DND-41 (cell line): ENCODE data around the gene HTT-AS.

Source experiments
- ATAC-seq: fragments of 200-7000 bp; cut with Tn5 transposase; 3 replicates; pipeline ENCODE4 v1.9.1; 2021; ENCODE audit warnings: low read depth; ENCODE audit not compliant: insufficient read depth
- DNase-seq: peaks from one replicate; pipeline ENCODE4 v3.0.0-alpha.2; 2020
- H2AFZ ChIP-seq: 2 replicates; pipeline ENCODE4 v1.6.0; 2012; ENCODE audit warnings: low read depth, low read length
- H3K27ac ChIP-seq: 2 replicates; pipeline ENCODE4 v1.5.1; 2012; ENCODE audit warnings: low read length, inconsistent platforms
- H3K27me3 ChIP-seq: fragments of 200-600 bp; sonication (generic); 2 replicates; pipeline ENCODE4 v1.6.0; 2012; ENCODE audit warnings: low read length, mild to moderate bottlenecking, inconsistent platforms; ENCODE audit not compliant: insufficient read depth, poor library complexity
- H3K36me3 ChIP-seq: 2 replicates; pipeline ENCODE4 v1.5.1; 2012; ENCODE audit warnings: low read length, inconsistent platforms; ENCODE audit not compliant: insufficient read depth
- H3K4me1 ChIP-seq: 2 replicates; pipeline ENCODE4 v1.5.1; 2012; ENCODE audit warnings: mild to moderate bottlenecking, low read length; ENCODE audit not compliant: insufficient read depth
- H3K4me2 ChIP-seq: 2 replicates; pipeline ENCODE4 v1.6.0; 2012; ENCODE audit warnings: mild to moderate bottlenecking, moderate library complexity, low read length, inconsistent platforms; ENCODE audit not compliant: insufficient read depth
- H3K4me3 ChIP-seq, 2 experiments: fragments of 200-600 bp in 1 of 2; shearing (Covaris generic) in 1 of 2; 2 replicates each; pipeline ENCODE4 v1.5.1; 2012 to 2016; ENCODE audit warnings: inconsistent platforms in 2 of 2, low read length in 2 of 2, mild to moderate bottlenecking in 2 of 2, low read depth in 1 of 2, moderate library complexity in 1 of 2
- H3K79me2 ChIP-seq: 2 replicates; pipeline ENCODE4 v1.6.0; 2012; ENCODE audit warnings: low read length, inconsistent platforms; ENCODE audit not compliant: insufficient read depth
- H3K9ac ChIP-seq: 2 replicates; pipeline ENCODE4 v1.6.0; 2012; ENCODE audit warnings: low read depth, mild to moderate bottlenecking, inconsistent platforms, low read length, moderate library complexity
- H3K9me3 ChIP-seq: 2 replicates; pipeline ENCODE4 v1.5.1; 2012; ENCODE audit warnings: low read length, moderate library complexity, mild to moderate bottlenecking, inconsistent platforms; ENCODE audit not compliant: insufficient read depth, severe bottlenecking
- H4K20me1 ChIP-seq: 2 replicates; pipeline ENCODE4 v1.6.0; 2012; ENCODE audit warnings: low read length; ENCODE audit not compliant: insufficient read depth
- EZH2 ChIP-seq: IDR thresholded peaks from 3 replicates; pipeline ENCODE4 v1.6.1; 2012; ENCODE audit warnings: borderline replicate concordance, low read depth, mild to moderate bottlenecking, moderate library complexity, low read length, inconsistent platforms; ENCODE audit not compliant: severe bottlenecking
- TF ChIP-seq, protein P1 (sequence below): IDR thresholded peaks from 2 replicates; pipeline ENCODE4 v1.5.1; 2012; ENCODE audit warnings: borderline replicate concordance, low read length, moderate library complexity, mild to moderate bottlenecking; ENCODE audit not compliant: poor library complexity, severe bottlenecking; ENCODE audit errors: extremely low read depth

HTT-AS gene

DNA sequence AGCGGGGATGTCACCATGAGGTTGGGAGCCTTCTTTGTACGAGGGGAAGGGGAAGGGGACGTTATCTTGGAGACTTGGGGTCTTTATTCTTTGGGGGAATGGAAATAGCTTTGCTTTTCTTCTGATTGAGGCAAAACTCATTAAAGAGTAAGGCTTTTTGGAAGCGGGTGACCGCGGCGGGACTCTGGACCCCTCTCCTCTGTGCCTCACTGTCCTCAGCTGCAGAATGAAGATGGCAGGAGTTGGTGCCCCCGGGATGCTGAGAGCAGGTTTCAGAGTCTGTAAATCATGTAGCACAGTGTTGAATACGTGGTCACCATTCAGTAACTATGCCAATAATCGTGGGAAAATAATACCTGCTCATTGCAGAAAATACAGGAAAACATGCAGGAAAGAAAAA is 32.1 kb downstream of the HTT-AS start:
- Histone ChIP-seq H3K4me2 (no peak overlapping the region), H3K9me3 (no peaks in the 10 kb centered on the region), H2AFZ (no peak overlapping the region), H3K4me1 (no peaks in the 10 kb centered on the region; the same call in 1 of the 2 replicates), H3K4me3 (no peak overlapping the region), H3K27ac (no peak overlapping the region), H4K20me1 (no peaks in the 10 kb centered on the region), H3K36me3 (no peaks in the 10 kb centered on the region), H3K27me3 (peaks cover 28% of the 10 kb centered on the region), H3K79me2 (no peaks in the 10 kb centered on the region), H3K9ac (no peak overlapping the region)
- DNase-seq (no peak), ATAC-seq (no peak)
- TF ChIP-seq, protein P1, sequence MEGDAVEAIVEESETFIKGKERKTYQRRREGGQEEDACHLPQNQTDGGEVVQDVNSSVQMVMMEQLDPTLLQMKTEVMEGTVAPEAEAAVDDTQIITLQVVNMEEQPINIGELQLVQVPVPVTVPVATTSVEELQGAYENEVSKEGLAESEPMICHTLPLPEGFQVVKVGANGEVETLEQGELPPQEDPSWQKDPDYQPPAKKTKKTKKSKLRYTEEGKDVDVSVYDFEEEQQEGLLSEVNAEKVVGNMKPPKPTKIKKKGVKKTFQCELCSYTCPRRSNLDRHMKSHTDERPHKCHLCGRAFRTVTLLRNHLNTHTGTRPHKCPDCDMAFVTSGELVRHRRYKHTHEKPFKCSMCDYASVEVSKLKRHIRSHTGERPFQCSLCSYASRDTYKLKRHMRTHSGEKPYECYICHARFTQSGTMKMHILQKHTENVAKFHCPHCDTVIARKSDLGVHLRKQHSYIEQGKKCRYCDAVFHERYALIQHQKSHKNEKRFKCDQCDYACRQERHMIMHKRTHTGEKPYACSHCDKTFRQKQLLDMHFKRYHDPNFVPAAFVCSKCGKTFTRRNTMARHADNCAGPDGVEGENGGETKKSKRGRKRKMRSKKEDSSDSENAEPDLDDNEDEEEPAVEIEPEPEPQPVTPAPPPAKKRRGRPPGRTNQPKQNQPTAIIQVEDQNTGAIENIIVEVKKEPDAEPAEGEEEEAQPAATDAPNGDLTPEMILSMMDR, result no peak
- no peak for TF ChIP-seq EZH2

DNA sequence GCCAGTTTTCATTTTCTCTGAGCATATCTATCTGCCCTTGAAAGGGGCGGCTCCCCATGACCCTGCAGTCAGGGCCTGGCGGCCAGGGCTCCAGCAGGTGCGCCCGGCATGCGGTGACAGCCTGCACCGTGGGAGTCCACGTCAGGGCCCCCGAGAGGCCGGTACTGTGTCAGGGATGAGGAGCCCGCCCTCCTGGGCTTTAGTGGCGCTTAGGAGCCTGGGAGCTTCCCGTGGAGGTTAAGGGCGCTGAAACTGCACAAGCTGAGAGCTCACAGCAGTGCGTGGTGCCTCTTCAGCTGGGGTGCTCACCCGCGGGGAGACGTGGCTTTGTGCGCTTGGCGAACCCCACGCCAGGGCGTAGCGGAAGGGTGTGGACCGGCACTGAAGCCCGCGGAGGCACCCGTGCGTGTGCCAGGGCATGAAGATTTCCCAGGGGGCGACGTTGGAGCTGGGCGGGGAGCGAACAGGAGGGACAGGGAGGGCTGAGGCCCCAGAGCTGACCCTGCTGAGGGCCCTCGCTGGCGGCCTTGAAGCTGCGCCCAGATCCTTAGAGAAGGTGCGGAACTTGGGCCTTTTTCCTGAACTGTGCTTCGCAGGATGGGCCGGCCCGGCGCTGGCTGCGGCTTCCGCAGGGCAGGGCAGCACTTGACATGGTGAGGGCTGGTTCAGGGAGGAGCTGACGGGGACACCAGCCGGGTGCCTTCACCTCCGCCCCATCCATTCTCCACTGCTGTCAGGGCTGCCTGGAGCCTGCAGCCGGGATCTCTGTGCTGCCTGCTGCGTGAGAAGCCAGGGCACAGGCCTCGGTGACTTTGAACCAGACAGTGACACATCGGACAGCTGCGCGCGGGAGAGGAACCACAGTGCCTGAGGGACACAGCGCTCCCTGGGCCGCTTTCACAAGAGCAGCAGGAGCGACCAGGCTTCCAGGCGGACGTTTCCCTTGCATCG is 32.9 kb downstream of the HTT-AS start:
- Histone ChIP-seq H3K27me3 (peaks cover 28% of the 10 kb centered on the region), H3K79me2 (no peaks in the 10 kb centered on the region), H3K4me2 (no peak overlapping the region), H3K9me3 (no peaks in the 10 kb centered on the region), H2AFZ (no peak overlapping the region), H4K20me1 (no peaks in the 10 kb centered on the region), H3K4me1 (no peaks in the 10 kb centered on the region; the same call in 1 of the 2 replicates), H3K36me3 (no peaks in the 10 kb centered on the region), H3K27ac (no peak overlapping the region), H3K4me3 (no peak overlapping the region), H3K9ac (no peak overlapping the region)
- ATAC-seq, result no peak; the same call in 2 of the 3 replicates
- TF ChIP-seq, protein P1, result no peak
- TF ChIP-seq EZH2, result peak; percentile 62
- DNase-seq, result no peak

DNA sequence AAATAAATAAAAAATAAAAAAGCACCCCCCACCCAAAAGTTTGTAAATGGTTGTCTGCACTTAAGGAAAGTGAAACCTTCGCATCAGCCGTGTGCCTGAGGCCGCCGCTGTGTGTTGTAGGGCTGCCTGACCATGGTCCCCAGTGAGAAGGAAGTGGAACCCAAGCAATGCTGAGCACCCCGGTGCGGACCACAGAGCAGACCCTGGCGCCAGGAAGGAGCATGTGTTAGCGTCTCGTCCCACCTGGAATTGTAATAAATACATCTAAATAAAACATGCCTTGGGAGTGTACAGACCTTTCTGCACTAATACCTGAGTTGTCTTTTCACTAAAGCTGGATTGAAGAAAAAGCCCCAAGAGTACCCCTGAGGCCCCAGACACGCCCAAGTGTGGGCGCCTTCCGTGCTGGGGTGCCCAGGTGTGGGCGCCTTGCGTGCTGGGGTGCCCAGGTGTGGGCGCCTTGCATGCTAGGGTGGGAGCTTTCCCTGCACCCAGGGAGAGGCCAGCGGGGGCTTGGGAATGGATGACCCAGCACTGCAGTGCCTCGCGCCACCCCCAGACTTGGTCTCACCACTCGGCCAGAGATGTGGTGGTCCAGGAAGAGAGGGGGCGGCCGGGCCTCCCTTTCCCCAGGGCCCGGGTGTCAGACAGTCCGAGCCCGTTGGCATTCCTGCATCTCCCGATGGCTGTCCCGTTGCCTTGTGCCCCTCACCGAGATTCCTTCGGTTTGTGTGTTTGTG is 33.7 kb downstream of the HTT-AS start:
- H2AFZ ChIP-seq, result no peak overlapping the region
- DNase-seq, result no peak
- H4K20me1 ChIP-seq, result no peaks in the 10 kb centered on the region
- no peak for ATAC-seq
- H3K27ac ChIP-seq, result no peak overlapping the region
- no peaks in the 10 kb centered on the region for H3K36me3 ChIP-seq
- no peaks in the 10 kb centered on the region; the same call in 1 of the 2 replicates for H3K4me1 ChIP-seq
- H3K9me3 ChIP-seq, result no peaks in the 10 kb centered on the region
- H3K4me3 ChIP-seq, result no peak overlapping the region
- H3K4me2 ChIP-seq, result no peak overlapping the region
- no peaks in the 10 kb centered on the region for H3K79me2 ChIP-seq
- TF ChIP-seq, protein P1, result no peak
- no peak for TF ChIP-seq EZH2
- peaks cover 28% of the 10 kb centered on the region for H3K27me3 ChIP-seq
- H3K9ac ChIP-seq, result no peak overlapping the region
